HEK293T (cell line): ENCODE measurements around the gene TRIM62.

Experiments used
- BHLHE40 ChIP-seq: fragments of 450-650 bp; IDR thresholded peaks from 2 replicates; pipeline ENCODE4 v1.6.1; 2016; ENCODE audit warnings: mild to moderate bottlenecking, moderate library complexity, borderline replicate concordance
- FOXA1 ChIP-seq: fragments of 450-650 bp; IDR thresholded peaks from 2 replicates; pipeline ENCODE4 v1.6.1; 2016; ENCODE audit warnings: mild to moderate bottlenecking
- FOXK2 ChIP-seq: fragments of 450-650 bp; IDR thresholded peaks from 2 replicates; pipeline ENCODE4 v1.6.1; 2016; ENCODE audit warnings: mild to moderate bottlenecking
- FOXM1 ChIP-seq: fragments of 450-650 bp; IDR thresholded peaks from 2 replicates; pipeline ENCODE4 v1.6.1; 2017; ENCODE audit warnings: mild to moderate bottlenecking, borderline replicate concordance
- HDGF ChIP-seq: fragments of 450-650 bp; IDR thresholded peaks from 2 replicates; pipeline ENCODE4 v1.6.1; 2017; ENCODE audit warnings: antibody characterized with exemption, borderline replicate concordance
- L3MBTL2 ChIP-seq: fragments of 450-650 bp; conservative IDR thresholded peaks from 2 replicates; pipeline ENCODE4 v1.6.1; 2016; ENCODE audit warnings: mild to moderate bottlenecking
- NFRKB ChIP-seq: fragments of 450-650 bp; IDR thresholded peaks from 2 replicates; pipeline ENCODE4 v1.6.1; 2016; ENCODE audit warnings: mild to moderate bottlenecking, moderate library complexity
- SP1 ChIP-seq: fragments of 450-650 bp; IDR thresholded peaks from 2 replicates; pipeline ENCODE4 v1.6.1; 2017
- SUZ12 ChIP-seq: fragments of 450-650 bp; IDR thresholded peaks from 2 replicates; pipeline ENCODE4 v1.6.1; 2016; ENCODE audit warnings: mild to moderate bottlenecking
- ZNF384 ChIP-seq: fragments of 450-650 bp; IDR thresholded peaks from 2 replicates; pipeline ENCODE4 v1.6.1; 2016
- TF ChIP-seq, protein P1 (sequence below): fragments of 450-650 bp; IDR thresholded peaks from 2 replicates; pipeline ENCODE4 v1.6.1; 2016

DNA sequence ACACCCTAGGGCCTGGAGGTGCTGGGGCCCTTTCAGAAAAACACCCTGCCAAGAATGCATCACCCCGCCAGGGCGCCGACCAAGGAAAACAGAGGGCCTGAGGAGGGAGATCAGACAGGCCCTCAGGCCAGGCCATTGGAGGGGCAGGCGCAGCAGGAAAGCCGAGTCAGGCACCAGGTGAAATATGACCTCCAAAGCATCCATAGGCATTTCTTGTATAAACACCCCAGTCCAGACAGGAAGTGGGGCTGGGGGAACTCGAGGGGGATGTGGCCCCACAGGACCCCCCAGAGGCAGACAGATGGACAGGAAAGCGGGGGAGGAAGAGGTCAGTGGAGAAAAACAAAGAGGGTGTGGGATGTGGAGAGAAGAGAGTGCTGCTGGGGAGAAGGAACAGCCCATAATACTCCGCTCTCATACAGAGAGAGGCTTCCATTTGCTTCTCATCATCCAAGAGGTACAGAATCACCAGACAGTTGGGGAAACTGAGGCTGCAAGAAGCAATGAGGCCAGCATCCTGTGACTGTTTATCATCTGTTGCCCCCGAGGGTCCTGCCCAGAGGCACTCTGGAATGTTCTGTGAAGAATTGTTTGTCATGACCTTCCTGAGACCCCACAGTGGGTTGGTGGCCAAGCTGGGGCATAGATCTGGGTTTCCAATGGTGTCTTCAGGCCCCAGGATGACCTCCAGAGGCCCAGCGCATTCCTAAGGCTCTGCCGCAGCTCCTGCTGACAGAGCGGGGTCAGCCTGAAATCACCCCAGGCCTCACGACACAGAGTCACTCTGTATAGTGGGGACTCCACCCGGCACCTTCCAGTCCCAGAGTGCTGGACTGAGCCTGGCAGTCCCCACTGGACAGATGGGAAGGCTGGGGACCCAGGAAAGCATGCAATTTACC lies 18.0 kb downstream of the TRIM62 start:
- TF ChIP-seq SP1 (no peak), FOXA1 (no peak), FOXK2 (no peak), L3MBTL2 (no peak), FOXM1 (no peak), HDGF (no peak), BHLHE40 (no peak), ZNF384 (no peak), SUZ12 (no peak), NFRKB (no peak)
- TF ChIP-seq, protein P1, sequence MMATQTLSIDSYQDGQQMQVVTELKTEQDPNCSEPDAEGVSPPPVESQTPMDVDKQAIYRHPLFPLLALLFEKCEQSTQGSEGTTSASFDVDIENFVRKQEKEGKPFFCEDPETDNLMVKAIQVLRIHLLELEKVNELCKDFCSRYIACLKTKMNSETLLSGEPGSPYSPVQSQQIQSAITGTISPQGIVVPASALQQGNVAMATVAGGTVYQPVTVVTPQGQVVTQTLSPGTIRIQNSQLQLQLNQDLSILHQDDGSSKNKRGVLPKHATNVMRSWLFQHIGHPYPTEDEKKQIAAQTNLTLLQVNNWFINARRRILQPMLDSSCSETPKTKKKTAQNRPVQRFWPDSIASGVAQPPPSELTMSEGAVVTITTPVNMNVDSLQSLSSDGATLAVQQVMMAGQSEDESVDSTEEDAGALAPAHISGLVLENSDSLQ = peak; percentile 73
